Progenitor cell of endocrine pancreas (in vitro differentiated cells): ENCODE results near the gene DNM3. TPM values are rescaled to one million over a fixed set of nuclear protein-coding genes. Genes with fewer than 3 reads are reported as not detected.

ENCODE experiments used
- DNase-seq: peaks from one replicate; pipeline ENCODE4 v3.0.0; 2021; ENCODE audit warnings: low spot score; ENCODE audit not compliant: unreplicated experiment
- H3K27ac Mint-ChIP-seq: 2 replicates; pipeline ENCODE4 v1.8.0; 2021; ENCODE audit warnings: mild to moderate bottlenecking, moderate library complexity, mixed read lengths
- H3K27me3 Mint-ChIP-seq: 2 replicates; pipeline ENCODE4 v1.8.0; 2021; ENCODE audit warnings: mixed read lengths
- H3K36me3 Mint-ChIP-seq: 2 replicates; pipeline ENCODE4 v1.8.0; 2022; ENCODE audit warnings: mixed read lengths; ENCODE audit not compliant: insufficient read depth
- H3K4me1 Mint-ChIP-seq: 2 replicates; pipeline ENCODE4 v1.8.0; 2021; ENCODE audit warnings: low read depth, mixed read lengths
- H3K4me3 Mint-ChIP-seq: 2 replicates; pipeline ENCODE4 v1.8.0; 2021; ENCODE audit warnings: low read depth, mild to moderate bottlenecking, moderate library complexity, mixed read lengths
- H3K9me3 Mint-ChIP-seq: 2 replicates; pipeline ENCODE4 v1.8.0; 2021; ENCODE audit warnings: low read depth, mixed read lengths
- CTCF ChIP-seq: fragments of 200-600 bp; sonication (generic); IDR thresholded peaks from one replicate; pipeline ENCODE4 v1.5.0; 2021; ENCODE audit warnings: antibody characterized with exemption, mild to moderate bottlenecking; ENCODE audit not compliant: unreplicated experiment
- total RNA-seq: library from RNA; stranded (reverse); gene quantifications from 2 replicates; pipeline ENCODE4 v1.2.1, GENCODE V29; 2021

DNM3 gene
- total RNA-seq, 1 donor from 2014 or later, result 0.48 TPM

GRCh38 chr1:172206256-172206655 lies 365.0 kb downstream of the DNM3 start:
- Mint-ChIP-seq H3K27me3 (no peaks in the 10 kb centered on the region), H3K36me3 (no peaks in the 10 kb centered on the region), H3K4me1 (peaks cover 10% of the 10 kb centered on the region), H3K9me3 (no peaks in the 10 kb centered on the region), H3K27ac (no peak overlapping the region), H3K4me3 (no peak overlapping the region)
- no peak for TF ChIP-seq CTCF
- no peak for DNase-seq

GRCh38 chr1:172208635-172209034 lies 367.3 kb downstream of the DNM3 start:
- H3K27me3 Mint-ChIP-seq, result no peaks in the 10 kb centered on the region
- H3K4me1 Mint-ChIP-seq, result peaks cover 10% of the 10 kb centered on the region
- no peak for DNase-seq
- no peak for TF ChIP-seq CTCF
- H3K4me3 Mint-ChIP-seq, result no peak overlapping the region
- H3K36me3 Mint-ChIP-seq, result no peaks in the 10 kb centered on the region
- H3K9me3 Mint-ChIP-seq, result no peaks in the 10 kb centered on the region
- no peak overlapping the region for H3K27ac Mint-ChIP-seq

- no peak for TF ChIP-seq CTCF
- H3K27me3 Mint-ChIP-seq, result no peaks in the 10 kb centered on the region
- H3K36me3 Mint-ChIP-seq, result no peaks in the 10 kb centered on the region
- DNase-seq, result no peak
- no peaks in the 10 kb centered on the region for H3K9me3 Mint-ChIP-seq
- peaks cover 13% of the 10 kb centered on the region for H3K4me1 Mint-ChIP-seq
- H3K4me3 Mint-ChIP-seq, result no peak overlapping the region
- H3K27ac Mint-ChIP-seq, result no peak overlapping the region
These were observed 369.9 kb downstream of the DNM3 start for GRCh38 chr1:172211221-172211620.

GRCh38 chr1:172212124-172212523 lies 370.8 kb downstream of the DNM3 start:
- no peak for TF ChIP-seq CTCF
- DNase-seq, result no peak
- Mint-ChIP-seq H3K36me3 (no peaks in the 10 kb centered on the region), H3K4me1 (peaks cover 10% of the 10 kb centered on the region), H3K4me3 (no peak overlapping the region), H3K27ac (no peak overlapping the region), H3K9me3 (no peaks in the 10 kb centered on the region), H3K27me3 (no peaks in the 10 kb centered on the region)

- no peaks in the 10 kb centered on the region for H3K27me3 Mint-ChIP-seq
- no peak overlapping the region for H3K4me3 Mint-ChIP-seq
- peaks cover 10% of the 10 kb centered on the region for H3K4me1 Mint-ChIP-seq
- H3K36me3 Mint-ChIP-seq, result no peaks in the 10 kb centered on the region
- no peak for TF ChIP-seq CTCF
- H3K27ac Mint-ChIP-seq, result no peak overlapping the region
- H3K9me3 Mint-ChIP-seq, result no peaks in the 10 kb centered on the region
- DNase-seq, result no peak
These were observed 373.7 kb downstream of the DNM3 start for GRCh38 chr1:172215006-172215405.
